Stimulated activated CD8-positive, alpha-beta memory T cell treated with anti-CD3 and anti-CD28 coated beads, Interleukin-2, amount 100 ng/mL, for 1 hour (primary cell): ENCODE measurements around the gene TCAIM.

Experiments
- DNase-seq, 2 donors: peaks; one replicate each; pipeline ENCODE4 v3.0.0-alpha.2; 2020; ENCODE audit warnings: low read depth in 2 of 2

TCAIM gene

GRCh38 chr3:44338010-44338827, at the start of gene TCAIM:
TCAIM (plus strand) TSS chr3:44338766; CDS start chr3:44354783, 16,017 bp downstream.
- peak; percentile 97 for DNase-seq

- no peak for DNase-seq
These were observed 48.6 kb upstream of the TCAIM start for GRCh38 chr3:44289882-44290462.

- DNase-seq, result no peak
These were observed 46.3 kb upstream of the TCAIM start for GRCh38 chr3:44292276-44292675.

- DNase-seq, result no peak
These were observed 45.6 kb upstream of the TCAIM start for GRCh38 chr3:44292947-44293346.

- no peak for DNase-seq
These were observed 41.3 kb upstream of the TCAIM start for GRCh38 chr3:44297255-44297654.

GRCh38 chr3:44301746-44302145, 36.8 kb upstream of the TCAIM start:
- no peak for DNase-seq

GRCh38 chr3:44309500-44309899, 29.1 kb upstream of the TCAIM start:
- DNase-seq, result no peak

GRCh38 chr3:44318891-44319311, 19.7 kb upstream of the TCAIM start:
- no peak for DNase-seq

- DNase-seq, result no peak
These were observed 17.2 kb upstream of the TCAIM start for GRCh38 chr3:44321335-44321734.

- peak in 1 of 2 donors; percentile 38 for DNase-seq
These were observed 15.1 kb upstream of the TCAIM start for GRCh38 chr3:44323341-44323955.

- DNase-seq, result no peak
These were observed 14.0 kb upstream of the TCAIM start for GRCh38 chr3:44324584-44324983.

GRCh38 chr3:44326019-44326418, 12.5 kb upstream of the TCAIM start:
- no peak for DNase-seq

- DNase-seq, result no peak
These were observed 12.1 kb upstream of the TCAIM start for GRCh38 chr3:44326515-44326914.

GRCh38 chr3:44329946-44330345, 8.6 kb upstream of the TCAIM start:
- no peak for DNase-seq

GRCh38 chr3:44330444-44330843, 8.1 kb upstream of the TCAIM start:
- DNase-seq, result no peak

GRCh38 chr3:44334326-44334725, 4.2 kb upstream of the TCAIM start:
- no peak for DNase-seq

- no peak for DNase-seq
These were observed 1.2 kb upstream of the TCAIM start for GRCh38 chr3:44337248-44337785.

- no peak for DNase-seq
These were observed 212 bp downstream of the TCAIM start for GRCh38 chr3:44338828-44339127.

- no peak for DNase-seq
These were observed 853 bp downstream of the TCAIM start for GRCh38 chr3:44339181-44340057.

- no peak for DNase-seq
These were observed 1.5 kb downstream of the TCAIM start for GRCh38 chr3:44340058-44340395.

- no peak for DNase-seq
These were observed 3.7 kb downstream of the TCAIM start for GRCh38 chr3:44342176-44342790.

GRCh38 chr3:44343421-44343820, 4.9 kb downstream of the TCAIM start:
- DNase-seq, result no peak
